Lower leg skin (tissue), 3 donors: ENCODE measurements around the gene SP7.

ENCODE experiments used
- CTCF ChIP-seq, 3 donors: fragments of 450-650 bp; IDR thresholded peaks; one replicate each; pipeline ENCODE4 v1.5.1; 2016; ENCODE audit warnings: antibody characterized with exemption in 3 of 3, mild to moderate bottlenecking in 3 of 3, moderate library complexity in 2 of 3
- POLR2A ChIP-seq, 2 donors: fragments of 450-650 bp; IDR thresholded peaks; one replicate each; pipeline ENCODE4 v1.6.1; 2016 to 2017; ENCODE audit warnings: antibody characterized with exemption in 2 of 2, mild to moderate bottlenecking in 1 of 2, moderate library complexity in 1 of 2

- TF ChIP-seq POLR2A (IDR thresholded peaks at IDR 0.05) (no peak), CTCF (IDR thresholded peaks at IDR 0.05) (no peak)
Measured at GRCh38 chr12:53277981-53278380, 58.2 kb downstream of the SP7 start.
